ENCODE results near the gene ZNF507. TPM values are rescaled to one million over a fixed set of nuclear protein-coding genes. Genes with fewer than 3 reads are reported as not detected.

Gene ZNF507
- polyA plus RNA-seq (ENCODE audit: insufficient read length), result 16.3 TPM

GRCh38 chr19:32345261-32346207, at the start of gene ZNF507:
TSS of gene ZNF507 (plus strand) at chr19:32345610. CDS start at chr19:32352831, 7,221 bp downstream.
- no peak for DNase-seq (ENCODE audit: low read depth)

DNA sequence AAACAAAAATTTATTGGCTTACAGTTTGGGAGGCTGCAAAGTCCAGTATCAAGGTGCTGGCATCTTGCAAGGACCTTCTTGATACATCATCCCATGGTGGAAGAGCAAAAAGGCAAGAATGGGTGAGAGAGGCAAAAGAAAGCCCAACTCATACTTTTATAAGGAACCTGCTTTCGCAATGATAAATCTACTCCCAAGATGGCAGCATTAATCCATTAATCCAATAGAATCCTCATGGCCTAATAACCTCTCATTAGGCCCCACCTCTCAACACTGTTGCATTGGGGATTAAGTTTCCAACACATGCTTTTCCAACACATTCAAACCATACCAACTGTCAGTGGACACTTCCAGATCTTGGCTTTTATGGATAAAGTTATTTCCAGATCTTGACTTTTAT, 48.7 kb upstream of the ZNF507 start:
- no peak for DNase-seq (ENCODE audit: low read depth)

GRCh38 chr19:32302778-32303177, 42.6 kb upstream of the ZNF507 start:
- no peak for DNase-seq (ENCODE audit: low read depth)

GRCh38 chr19:32303193-32303592, 42.2 kb upstream of the ZNF507 start:
- no peak for DNase-seq (ENCODE audit: low read depth)

DNA sequence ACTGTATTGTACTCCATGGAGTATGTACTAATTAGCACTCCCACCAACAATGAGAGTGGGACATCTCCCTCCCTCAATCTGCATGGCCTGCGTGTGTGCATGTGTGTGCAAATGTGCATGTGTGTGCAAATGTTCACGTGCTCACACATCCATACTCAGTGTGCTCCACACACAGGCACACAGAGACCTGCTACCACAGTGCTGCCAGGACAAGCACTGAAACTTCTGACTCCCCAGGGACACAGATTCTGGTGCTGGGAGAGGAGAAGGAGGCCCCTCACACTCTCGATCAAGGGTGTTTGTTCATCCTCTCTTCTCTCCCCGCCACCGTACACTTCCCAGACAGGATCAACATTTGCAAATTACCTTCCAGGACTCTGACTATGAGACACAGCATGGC, 37.8 kb upstream of the ZNF507 start:
- no peak for DNase-seq (ENCODE audit: low read depth)

- DNase-seq (ENCODE audit: low read depth), result no peak
These were observed 36.9 kb upstream of the ZNF507 start for GRCh38 chr19:32308431-32309077.

DNA sequence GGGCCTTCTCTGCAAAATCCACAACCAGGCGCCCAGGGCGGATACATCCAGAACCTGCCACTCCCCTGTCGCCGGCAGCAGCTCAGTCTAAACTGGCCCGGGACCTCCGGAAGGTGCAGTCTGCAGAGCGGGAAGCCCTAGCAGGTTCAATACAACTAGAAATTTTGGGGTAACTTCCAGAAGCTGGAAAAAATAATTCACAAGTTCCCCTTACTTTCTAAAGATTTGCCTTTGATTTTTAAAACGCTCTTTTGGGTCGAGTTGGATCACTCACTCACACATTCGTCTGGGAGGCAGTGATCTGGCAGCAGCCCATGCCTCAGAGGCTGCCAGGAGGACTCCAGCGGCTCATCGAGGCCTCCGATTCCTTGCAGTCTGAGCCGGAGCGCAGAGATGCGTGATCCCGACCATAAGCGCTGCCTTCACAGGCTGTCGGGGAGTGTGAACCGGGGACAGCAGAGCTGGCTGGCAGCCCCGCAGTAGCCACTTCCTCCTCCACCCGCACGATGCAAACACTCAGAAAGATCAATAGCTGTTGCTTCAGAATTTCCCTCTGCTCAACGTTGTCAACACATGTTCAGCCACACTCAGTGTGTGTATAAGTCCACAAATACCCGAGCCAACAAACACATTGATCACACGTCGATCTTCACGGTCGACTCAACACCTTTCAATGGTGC, 35.6 kb upstream of the ZNF507 start:
- DNase-seq (ENCODE audit: low read depth), result no peak

GRCh38 chr19:32311371-32311770, 34.0 kb upstream of the ZNF507 start:
- no peak for DNase-seq (ENCODE audit: low read depth)

DNA sequence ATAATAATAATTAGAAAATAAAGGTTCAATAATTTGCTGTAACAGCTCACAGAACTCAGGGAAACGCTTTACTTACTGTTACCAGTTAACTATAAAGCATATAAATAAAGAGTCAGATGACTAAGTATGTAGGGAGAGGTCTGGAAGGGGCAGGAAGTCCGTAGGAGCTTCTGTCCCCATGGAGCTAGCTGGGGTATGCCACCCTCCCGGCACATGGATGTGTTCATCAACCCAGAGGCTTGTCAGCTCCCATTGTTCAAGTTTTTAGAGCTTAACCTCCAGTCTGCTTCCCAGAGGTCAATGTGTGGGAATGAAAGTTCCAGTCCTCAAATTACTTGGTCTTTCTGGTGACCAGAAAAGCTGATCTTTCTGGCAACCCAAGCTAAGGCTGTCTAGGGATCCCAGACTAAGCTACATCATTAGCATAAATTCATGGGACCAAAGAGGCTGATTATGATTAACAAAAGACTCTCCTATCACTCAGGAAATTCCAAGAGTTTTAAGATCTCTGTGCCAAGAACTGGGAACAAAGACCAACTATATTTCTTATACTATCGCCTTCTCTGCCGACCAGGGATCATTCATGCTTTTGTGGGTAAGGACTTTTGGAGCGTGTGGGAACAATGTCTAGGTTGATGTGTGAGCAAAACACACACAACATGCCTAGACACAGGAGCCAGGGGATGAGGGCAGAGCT, 31.7 kb upstream of the ZNF507 start:
- DNase-seq (ENCODE audit: low read depth), result no peak

GRCh38 chr19:32316034-32316433, 29.4 kb upstream of the ZNF507 start:
- DNase-seq (ENCODE audit: low read depth), result no peak

DNA sequence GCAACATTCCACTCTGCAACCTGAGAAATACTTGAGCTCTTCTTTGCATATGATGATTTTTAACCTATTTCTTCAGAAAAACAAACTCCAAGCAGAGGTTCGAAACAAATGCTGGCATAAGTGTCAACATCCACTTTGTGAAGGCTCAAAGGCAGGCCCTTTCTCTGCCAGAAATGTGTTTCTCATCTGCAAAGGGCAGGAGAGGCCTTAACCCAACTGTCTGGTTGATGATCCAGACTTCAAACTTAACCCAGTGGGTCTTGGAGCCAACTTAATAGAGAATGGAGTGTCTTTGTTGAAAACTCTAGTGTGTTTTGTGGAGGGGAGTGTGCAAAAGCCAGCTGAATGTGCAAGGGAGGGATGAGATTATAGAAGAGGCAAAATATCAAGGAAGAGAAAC, 28.3 kb upstream of the ZNF507 start:
- DNase-seq (ENCODE audit: low read depth), result no peak

GRCh38 chr19:32318884-32319520, 26.4 kb upstream of the ZNF507 start:
- no peak for DNase-seq (ENCODE audit: low read depth)

- no peak for DNase-seq (ENCODE audit: low read depth)
These were observed 22.9 kb upstream of the ZNF507 start for GRCh38 chr19:32322541-32322940.

- no peak for DNase-seq (ENCODE audit: low read depth)
These were observed 20.7 kb upstream of the ZNF507 start for GRCh38 chr19:32324631-32325285.

- no peak for DNase-seq (ENCODE audit: low read depth)
These were observed 15.1 kb upstream of the ZNF507 start for GRCh38 chr19:32330213-32330857.

DNA sequence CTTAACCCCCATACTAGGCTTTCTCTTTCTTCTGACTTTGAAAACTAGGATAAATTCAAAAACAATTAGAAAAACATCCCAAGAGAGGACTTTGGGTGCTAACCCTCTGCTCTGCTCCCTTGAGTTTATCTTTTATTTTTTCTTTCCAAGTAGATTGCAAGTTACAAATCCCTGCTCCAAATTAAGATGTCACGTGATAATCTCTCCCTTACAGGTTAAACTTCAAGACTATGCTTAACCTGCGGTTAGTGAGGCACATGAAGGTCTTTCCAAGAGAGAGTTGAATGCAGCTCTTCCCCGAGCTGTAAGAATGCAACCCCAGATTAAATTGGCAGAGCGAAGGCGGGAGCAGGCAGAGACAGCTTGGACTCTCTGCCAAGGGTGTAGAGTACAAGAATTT, 12.2 kb upstream of the ZNF507 start:
- no peak for DNase-seq (ENCODE audit: low read depth)

DNA sequence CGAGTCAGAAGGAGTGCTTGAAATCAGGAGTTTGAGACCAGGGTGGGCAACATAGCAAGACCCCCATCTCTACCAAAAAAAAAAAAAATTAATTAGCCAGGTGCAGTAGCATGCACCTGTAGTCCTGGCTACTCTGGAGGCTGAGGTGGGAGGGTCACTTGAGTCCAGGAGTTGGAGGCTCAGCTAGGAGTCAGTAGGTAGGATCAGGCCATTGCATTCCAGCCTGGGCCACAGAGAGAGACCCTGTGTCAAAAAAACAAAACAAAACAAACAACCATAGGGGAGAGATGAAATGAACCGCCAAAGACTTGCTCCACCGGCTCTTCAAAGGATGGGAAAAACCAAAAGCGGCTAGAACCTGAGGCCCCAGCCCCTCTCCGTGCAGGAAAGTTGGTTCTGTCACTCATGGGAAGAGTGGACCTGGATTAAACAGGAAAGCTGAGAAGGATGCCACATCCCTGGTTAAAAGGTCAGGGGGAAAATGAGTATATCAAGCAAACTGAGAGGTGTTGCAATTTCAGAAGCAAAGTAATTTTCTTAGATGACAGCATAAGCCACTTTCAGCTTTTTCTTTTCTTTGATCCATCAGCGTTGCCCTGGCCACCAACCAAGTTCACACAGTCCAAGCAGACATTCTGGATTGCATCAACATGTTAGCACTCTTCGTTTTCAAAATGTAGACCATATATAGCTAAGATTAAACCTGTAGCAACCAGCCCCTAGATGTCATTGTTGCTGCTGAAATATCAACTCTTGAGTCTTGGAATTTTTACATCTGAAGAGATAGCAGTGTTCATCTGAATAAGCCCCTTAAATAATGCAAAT, 8.9 kb upstream of the ZNF507 start:
- DNase-seq (ENCODE audit: low read depth), result no peak

DNA sequence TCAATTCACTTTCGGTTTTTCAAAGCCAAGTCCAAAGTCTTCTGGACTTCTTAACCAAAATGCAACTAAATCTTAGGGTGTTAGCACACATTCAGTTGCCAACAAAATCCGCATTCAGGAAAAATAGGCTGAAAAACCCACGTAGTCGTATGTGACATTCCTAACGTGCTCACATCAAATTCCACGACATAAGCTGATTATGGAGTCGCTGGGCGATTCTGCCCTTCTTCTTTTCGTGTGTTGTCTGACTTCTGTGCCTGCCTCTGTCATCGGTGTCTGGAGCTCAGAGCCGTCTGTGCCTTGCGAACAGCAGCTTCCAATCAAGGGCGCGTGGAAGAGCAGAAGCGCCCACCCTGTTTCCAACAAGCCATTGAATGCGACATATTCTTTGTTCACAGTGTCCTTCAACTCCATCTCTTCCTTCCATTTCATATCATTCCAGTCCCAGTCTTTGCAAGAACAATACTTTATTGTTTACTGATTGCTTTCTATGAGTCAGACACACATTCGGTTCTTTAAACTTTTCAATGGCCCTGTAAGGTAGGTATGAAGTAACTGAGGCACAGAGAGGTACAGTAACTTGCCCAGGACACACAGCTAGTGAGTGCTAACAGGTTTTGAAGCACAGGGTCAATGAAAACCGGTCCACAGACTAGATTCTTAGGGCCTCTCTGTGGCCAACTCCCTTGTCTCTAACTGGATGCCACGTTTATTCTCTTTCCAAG, 8.2 kb upstream of the ZNF507 start:
- DNase-seq (ENCODE audit: low read depth), result no peak

GRCh38 chr19:32339423-32339822, 6.0 kb upstream of the ZNF507 start:
- no peak for DNase-seq (ENCODE audit: low read depth)
